ENCODE results near the gene GPATCH2.
"Not testable (repeated sequence)": the region's sequence is repeated elsewhere in the genome, so short reads cannot be mapped to it uniquely, and the experiment has no call there.

Gene GPATCH2

GRCh38 chr1:217432339-217432738 lies 198.6 kb downstream of the GPATCH2 start:
- DNase-seq: no peak

GRCh38 chr1:217431395-217431794 lies 199.5 kb downstream of the GPATCH2 start:
- DNase-seq: no peak

DNA sequence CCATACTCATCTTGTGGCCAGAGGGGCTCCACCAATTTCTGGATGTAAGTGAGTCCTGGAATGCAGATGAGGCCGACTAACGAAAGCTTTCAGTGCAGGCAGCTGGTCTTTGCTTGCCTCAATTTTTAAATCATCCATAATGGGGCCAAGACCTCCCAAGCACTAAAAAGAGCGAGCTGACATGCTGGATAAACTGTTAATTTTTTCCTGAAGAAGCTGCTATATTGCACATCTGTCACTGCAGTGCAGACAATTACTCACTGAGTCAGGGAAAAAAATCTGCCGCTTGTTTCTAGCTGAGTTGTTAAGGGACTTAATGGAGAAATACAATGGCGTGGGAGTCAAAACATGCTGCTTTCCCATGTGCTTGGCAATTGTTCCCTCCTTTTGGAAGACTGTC lies 205.5 kb downstream of the GPATCH2 start:
- DNase-seq: no peak

GRCh38 chr1:217419194-217419551 lies 211.7 kb downstream of the GPATCH2 start:
- DNase-seq: no peak

DNA sequence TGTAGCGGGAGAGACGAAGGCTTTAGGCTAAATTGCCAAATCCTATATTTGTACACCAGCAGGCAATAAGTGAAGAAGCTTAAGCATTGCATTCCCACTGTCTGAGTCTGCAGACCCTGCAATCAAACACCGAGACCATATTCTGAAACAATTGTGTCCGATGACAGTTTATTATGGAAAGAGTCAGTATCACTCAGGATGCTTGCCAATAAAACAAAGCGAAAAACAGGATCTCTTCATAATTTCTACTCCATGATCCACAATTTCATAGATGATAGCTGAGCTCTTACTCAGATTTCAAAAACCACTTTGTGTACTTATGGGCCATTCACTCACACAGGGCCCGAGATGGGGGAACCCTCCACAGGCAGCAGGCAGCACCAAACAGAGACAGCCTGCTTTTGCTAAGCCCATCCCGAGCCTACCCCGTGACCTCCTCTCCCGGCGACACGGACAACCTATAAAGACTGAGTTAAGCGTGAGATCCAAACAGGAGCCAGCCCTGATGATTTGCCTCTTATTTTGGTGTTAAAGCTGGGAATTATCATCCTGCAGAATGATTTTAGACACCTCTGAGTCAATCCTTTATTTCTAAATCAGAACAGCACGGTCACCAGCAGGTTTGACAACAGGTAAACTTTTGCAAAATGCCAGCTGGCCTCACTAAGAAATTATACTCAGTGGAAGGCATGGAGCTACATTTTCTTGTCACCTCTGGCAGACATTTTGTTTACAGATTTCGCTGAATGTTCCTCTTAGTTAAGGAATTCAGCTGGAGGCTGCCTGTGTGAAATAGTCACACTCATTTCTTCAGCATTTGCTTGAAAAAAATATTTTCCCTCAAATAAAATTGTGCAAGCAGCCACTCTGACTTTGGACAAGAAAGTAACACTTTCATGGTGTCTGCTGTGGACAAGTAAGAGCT lies 212.4 kb downstream of the GPATCH2 start:
- no peak for DNase-seq

DNA sequence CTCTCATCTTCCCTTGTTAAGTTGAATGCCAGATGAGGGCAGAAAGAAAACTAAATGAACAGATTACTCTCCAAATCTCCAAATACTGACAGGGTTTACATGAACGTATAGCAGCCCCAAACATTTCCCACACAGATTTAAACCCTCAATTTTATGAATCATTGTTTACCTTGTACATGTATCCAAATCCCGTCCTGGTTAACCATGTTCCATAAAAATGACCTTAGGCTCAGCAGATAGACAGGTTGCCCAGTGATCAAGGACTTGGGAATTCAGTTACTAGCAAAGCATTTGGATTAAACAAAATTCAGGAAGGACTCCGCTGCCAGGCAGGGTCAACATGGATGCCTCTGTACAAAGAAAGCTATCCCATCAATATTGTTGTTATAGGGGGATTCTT lies 213.5 kb downstream of the GPATCH2 start:
- DNase-seq: no peak

GRCh38 chr1:217407534-217408001 lies 223.3 kb downstream of the GPATCH2 start:
- no peak for DNase-seq

GRCh38 chr1:217403026-217403720 lies 227.7 kb downstream of the GPATCH2 start:
- no peak for DNase-seq

- no peak for DNase-seq
Observed at GRCh38 chr1:217402301-217402700, 228.6 kb downstream of the GPATCH2 start.

DNA sequence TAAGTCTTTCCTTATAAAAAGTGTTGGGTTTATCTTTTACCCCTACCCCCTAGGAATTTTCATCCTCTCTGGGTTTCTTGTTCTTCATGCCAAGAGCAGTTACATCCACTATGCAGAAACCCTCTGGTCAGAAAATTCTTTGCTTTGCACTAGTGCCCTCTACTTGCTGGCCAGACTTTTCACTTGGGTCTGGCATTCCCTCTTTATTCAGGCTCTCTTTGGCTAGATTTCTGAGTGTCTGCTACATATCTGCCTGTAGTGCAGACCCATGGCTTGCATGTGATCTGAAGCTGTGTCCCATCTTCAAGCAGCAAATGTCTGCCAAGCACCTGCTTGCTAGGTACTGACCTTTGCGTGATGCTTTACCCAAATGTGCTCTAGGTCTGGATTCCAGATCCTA lies 237.0 kb downstream of the GPATCH2 start:
- no peak for DNase-seq

DNA sequence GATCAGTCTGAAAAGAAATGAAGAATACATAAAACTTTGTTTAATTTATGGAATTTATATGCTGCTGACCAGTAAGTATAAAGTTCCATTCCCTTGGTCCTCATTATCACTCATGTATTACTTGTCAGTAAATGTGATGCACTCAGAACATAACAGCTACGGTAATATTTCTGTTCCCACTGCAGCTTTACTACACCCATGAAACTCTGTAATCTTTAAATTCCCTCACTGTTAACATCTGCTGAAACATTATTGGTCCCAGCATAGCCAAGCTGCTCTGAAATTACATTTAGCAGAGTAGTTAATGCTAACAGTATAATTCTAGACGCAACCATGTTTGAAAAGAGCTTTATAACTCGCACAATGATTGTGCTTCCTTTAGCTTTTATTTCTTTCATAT lies 238.4 kb downstream of the GPATCH2 start:
- no peak for DNase-seq

DNA sequence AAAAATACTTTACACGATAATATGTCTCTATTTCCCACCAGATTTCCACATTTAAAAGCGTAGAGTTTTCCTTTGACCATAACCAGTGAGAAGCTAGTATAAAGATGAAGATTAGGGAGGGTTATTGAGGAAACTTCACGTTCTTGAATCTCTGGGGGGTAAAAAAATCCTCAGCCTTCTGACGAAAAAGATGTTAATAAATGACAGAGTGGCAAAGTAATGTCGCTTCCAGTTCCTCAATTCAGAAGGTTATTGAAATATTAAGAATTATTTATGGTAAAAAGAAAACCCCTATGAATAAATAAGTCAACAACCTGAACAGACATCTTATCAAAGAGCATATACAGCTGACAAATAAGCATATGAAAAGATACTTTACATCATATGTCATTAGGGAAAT lies 241.0 kb downstream of the GPATCH2 start:
- DNase-seq: no peak

DNA sequence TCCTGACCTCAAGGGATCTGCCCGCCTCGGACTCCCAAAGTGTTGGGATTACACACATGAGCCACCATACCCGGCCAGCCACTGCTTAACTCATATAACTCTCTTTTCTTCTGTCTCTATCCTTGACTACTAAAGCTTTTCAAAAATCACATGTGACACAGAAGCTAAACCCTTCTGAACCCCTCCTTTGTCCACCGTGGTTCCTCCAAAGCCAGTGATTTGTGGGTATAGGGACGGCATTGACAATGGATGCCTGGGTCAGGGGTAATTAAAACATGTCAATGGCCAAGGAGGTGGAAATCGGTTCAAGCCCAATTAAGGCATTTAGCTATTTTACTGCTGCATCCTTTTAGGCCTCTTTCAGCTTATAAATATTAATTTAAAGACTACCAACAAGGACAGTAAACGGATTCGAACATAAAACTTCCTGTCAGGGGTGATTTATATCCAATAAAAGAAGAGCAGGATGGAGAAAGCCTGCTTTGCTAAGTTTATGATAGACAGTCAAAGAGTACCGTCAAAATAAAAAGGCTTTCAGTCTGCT lies 242.3 kb downstream of the GPATCH2 start:
- DNase-seq: no peak

DNA sequence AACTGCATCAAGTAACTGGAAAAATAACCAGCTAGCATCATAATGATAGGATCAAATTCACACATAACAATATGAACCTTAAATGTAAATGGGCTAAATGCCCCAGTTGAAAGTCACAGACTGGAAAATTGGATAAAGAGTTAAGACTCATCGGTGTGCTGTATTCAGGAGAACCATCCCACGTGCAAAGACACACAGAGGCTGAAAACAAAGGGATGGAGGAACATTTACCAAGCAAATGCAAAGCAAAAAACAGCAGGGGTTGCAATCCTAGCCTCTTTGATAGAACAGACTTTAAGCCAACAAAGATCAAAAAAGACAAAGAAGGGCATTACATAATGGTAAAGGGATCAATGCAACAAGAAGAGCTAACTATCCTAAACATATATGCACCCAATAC lies 249.1 kb downstream of the GPATCH2 start:
- not testable (repeated sequence) for DNase-seq

DNA sequence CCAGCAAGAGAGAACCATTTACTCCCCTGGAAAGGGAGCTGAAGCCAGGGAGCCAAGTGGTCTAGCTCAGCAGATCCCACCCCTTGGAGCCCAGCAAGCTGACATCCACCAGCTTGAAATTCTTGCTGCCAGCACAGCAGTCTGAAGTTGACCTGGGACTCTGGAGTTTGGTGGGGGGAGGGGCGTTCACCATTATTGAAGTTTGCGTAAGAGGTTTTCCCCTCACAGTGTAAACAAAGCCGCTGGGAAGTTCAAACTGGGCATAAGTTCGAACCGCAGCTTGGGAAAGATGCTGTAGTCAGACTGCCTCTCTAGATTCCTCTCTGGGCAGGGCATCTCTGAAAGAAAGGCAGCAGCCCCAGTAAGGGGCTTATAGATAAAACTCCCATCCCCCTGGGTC lies 251.1 kb downstream of the GPATCH2 start:
- not testable (repeated sequence) for DNase-seq

- DNase-seq: no peak
Observed at GRCh38 chr1:217379336-217379735, 251.6 kb downstream of the GPATCH2 start.

All from activated T-cell treated with anti-CD3 and anti-CD28 coated beads for 4 hours (primary cell).